T-helper 2 cell (primary cell): ENCODE data around the gene FAM98B.
"Not testable (repeated sequence)": the region's sequence is repeated elsewhere in the genome, so short reads cannot be mapped to it uniquely, and the experiment has no call there.

ENCODE experiments used
- DNase-seq, 5 experiments: peaks; one replicate each; pipeline versions ENCODE4 v3.0.0 to v3.0.0-alpha.2; 2012 to 2022
- total RNA-seq, 2 donors: gene quantifications; one replicate each; lab custom pipeline; 2026; lab: John Stamatoyannopoulos, UW

FAM98B gene
- total RNA-seq: 16.2 to 17.3 reads per million in 2 donors

- peak; percentile 61 to 88 (median 78) for DNase-seq
Observed at GRCh38 chr15:38453971-38454695, at the start of gene FAM98B. FAM98B (plus strand) TSS chr15:38454127; CDS start chr15:38454162, 35 bp downstream.

GRCh38 chr15:38406436-38406835 lies 47.5 kb upstream of the FAM98B start:
- DNase-seq: no peak

- DNase-seq: no peak
Observed at GRCh38 chr15:38408576-38408975, 45.4 kb upstream of the FAM98B start.

- no peak for DNase-seq
Observed at GRCh38 chr15:38411902-38412301, 42.0 kb upstream of the FAM98B start.

GRCh38 chr15:38412466-38412865 lies 41.5 kb upstream of the FAM98B start:
- no peak for DNase-seq

GRCh38 chr15:38414357-38414756 lies 39.6 kb upstream of the FAM98B start:
- DNase-seq: peak in 1 of 5 experiments; percentile 13

GRCh38 chr15:38421069-38421690 lies 32.7 kb upstream of the FAM98B start:
- DNase-seq: no peak

GRCh38 chr15:38424101-38424552 lies 29.8 kb upstream of the FAM98B start:
- DNase-seq: peak in 1 of 5 experiments; percentile 27

- DNase-seq: no peak
Observed at GRCh38 chr15:38425269-38425668, 28.7 kb upstream of the FAM98B start.

GRCh38 chr15:38427380-38427779 lies 26.5 kb upstream of the FAM98B start:
- DNase-seq: peak in 1 of 5 experiments; percentile 31

- DNase-seq: no peak
Observed at GRCh38 chr15:38430106-38430760, 23.7 kb upstream of the FAM98B start.

GRCh38 chr15:38436993-38437392 lies 16.9 kb upstream of the FAM98B start:
- no peak for DNase-seq

- not testable (repeated sequence) for DNase-seq
Observed at GRCh38 chr15:38437603-38438002, 16.3 kb upstream of the FAM98B start.

- no peak for DNase-seq
Observed at GRCh38 chr15:38438031-38438986, 15.6 kb upstream of the FAM98B start.

GRCh38 chr15:38440353-38441129 lies 13.4 kb upstream of the FAM98B start:
- peak in 3 of 5 experiments; percentile 18 to 78 (median 34) for DNase-seq

GRCh38 chr15:38441130-38441519 lies 12.8 kb upstream of the FAM98B start:
- DNase-seq: no peak

GRCh38 chr15:38454696-38455090 lies 766 bp downstream of the FAM98B start:
- DNase-seq: no peak

- peak in 1 of 5 experiments; percentile 22 for DNase-seq
Observed at GRCh38 chr15:38455092-38455491, 1.2 kb downstream of the FAM98B start.

GRCh38 chr15:38458646-38459045 lies 4.7 kb downstream of the FAM98B start:
- DNase-seq: no peak

- DNase-seq: no peak
Observed at GRCh38 chr15:38459480-38459879, 5.6 kb downstream of the FAM98B start.

- no peak for DNase-seq
Observed at GRCh38 chr15:38460543-38460942, 6.6 kb downstream of the FAM98B start.
